Psoas muscle (tissue), 8 donors: ENCODE measurements around the gene RPRD1B. TPM values are rescaled to one million over a fixed set of nuclear protein-coding genes. Genes with fewer than 3 reads are reported as not detected.

Experiments used
- ATAC-seq, 4 donors: fragments of 200-7000 bp; cut with Tn5 transposase; one replicate each; pipeline ENCODE4 v1.9.1; 2020; ENCODE audit warnings: moderate library complexity in 3 of 4, mild to moderate bottlenecking in 2 of 4
- DNase-seq, 2 donors: peaks; one replicate each; pipeline ENCODE4 v3.0.0-alpha.2; 2020
- H3K27ac ChIP-seq: fragments of 200-600 bp; one replicate; pipeline ENCODE4 v1.8.0; 2022
- H3K27me3 ChIP-seq, 3 donors: fragments of 200-600 bp in 1 of 3; one replicate each; pipeline versions ENCODE4 v1.6.1 to v1.8.0; 2013 to 2022; ENCODE audit warnings: low read length in 2 of 3, mild to moderate bottlenecking in 2 of 3, moderate library complexity in 1 of 3; ENCODE audit not compliant: insufficient read depth in 3 of 3
- H3K36me3 ChIP-seq, 2 donors: fragments of 200-600 bp in 1 of 2; one replicate each; pipeline versions ENCODE4 v1.6.1 to v1.8.0; 2013 to 2022; ENCODE audit warnings: low read depth in 1 of 2, mild to moderate bottlenecking in 1 of 2, moderate library complexity in 1 of 2; ENCODE audit not compliant: insufficient read depth in 1 of 2
- H3K4me1 ChIP-seq: fragments of 200-600 bp; one replicate; pipeline ENCODE4 v1.8.0; 2022
- H3K4me3 ChIP-seq: fragments of 200-600 bp; one replicate; pipeline ENCODE4 v1.8.0; 2022; ENCODE audit warnings: mild to moderate bottlenecking
- H3K9me3 ChIP-seq: fragments of 200-600 bp; one replicate; pipeline ENCODE4 v1.8.0; 2022
- WGBS, 3 donors: extraction: QIAGEN DNeasy Blood & Tissue Kit; methylation state at CpG; one replicate each; pipeline versions ENCODE4 v1.1.6 to v1.1.7; 2013; 5-methylcytosine and 5-hydroxymethylcytosine counted together
- intact Hi-C, 2 donors: fragments of 100-400 bp; cut with DNase I; formaldehyde crosslinking; loops; one replicate each; pipeline versions ENCODE4 v1.11.0 to v1.14.2; 2022
- polyA plus RNA-seq, 3 donors: library from polyadenylated mRNA; stranded (reverse); fragments of 200-250 nt; gene quantifications; one replicate each; pipeline ENCODE4 v1.2.3, GENCODE V29; 2013
- total RNA-seq, 4 donors: library from RNA; stranded (reverse); fragmentation: NEBNext Ultra II Directional in 2 of 4; extraction: Animal tissue kit (Norgen Biotek cat#: 25700) in 2 of 4; gene quantifications; one replicate each; pipeline versions ENCODE4 v1.2.1 to v1.2.4, GENCODE V29; 2021 to 2023
- TF ChIP-seq, protein P1 (sequence below): fragments of 200-600 bp; IDR thresholded peaks from one replicate; pipeline ENCODE4 v1.8.0; 2022; ENCODE audit warnings: antibody characterized with exemption
- donor health status: healthy with polysubstance abuse.
- donor health status: DM: no; HTN: no; CAD: no; lungs with moderate emphysema.
- donor health status: Bipolar disorder and iron deficiency.
- donor health status: healthy.
- donor health status: DM: yes; HTN: yes; CAD: no.
- donor health status: DM: no; HTN: no; CAD: no.
- donor health status: DM: no; HTN: no; CAD: no.
- donor health status: DM: yes; HTN: yes; CAD: no.

The RPRD1B gene
- total and polyA plus RNA-seq, 7 donors = 14.0 to 55.7 (median 32.7) TPM

DNA sequence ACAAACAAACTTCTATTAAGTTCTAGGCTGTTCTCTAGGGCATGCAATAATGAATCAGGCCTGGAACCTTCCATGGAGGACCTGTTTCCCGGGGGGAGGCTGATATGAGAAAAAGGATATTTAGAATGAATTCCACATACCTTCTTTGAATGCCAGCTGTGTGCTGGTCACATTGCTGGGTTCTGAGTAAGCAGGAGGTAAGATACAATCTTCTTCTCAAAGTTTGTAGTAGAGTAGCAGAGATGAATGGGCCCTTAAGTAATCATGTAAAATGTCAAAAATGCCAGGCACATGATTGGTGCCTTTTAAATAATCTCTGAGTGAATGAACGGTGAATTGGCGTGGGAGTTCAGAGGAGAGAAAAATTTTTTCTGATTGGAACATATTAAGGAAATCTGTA lies 84.1 kb downstream of the RPRD1B start:
- intact Hi-C loops = no loop called here
- no peak for ATAC-seq
- WGBS, 3 donors = 81 to 89% (median 85%) methylated on average over 3 of the region's 3 CpGs

DNA sequence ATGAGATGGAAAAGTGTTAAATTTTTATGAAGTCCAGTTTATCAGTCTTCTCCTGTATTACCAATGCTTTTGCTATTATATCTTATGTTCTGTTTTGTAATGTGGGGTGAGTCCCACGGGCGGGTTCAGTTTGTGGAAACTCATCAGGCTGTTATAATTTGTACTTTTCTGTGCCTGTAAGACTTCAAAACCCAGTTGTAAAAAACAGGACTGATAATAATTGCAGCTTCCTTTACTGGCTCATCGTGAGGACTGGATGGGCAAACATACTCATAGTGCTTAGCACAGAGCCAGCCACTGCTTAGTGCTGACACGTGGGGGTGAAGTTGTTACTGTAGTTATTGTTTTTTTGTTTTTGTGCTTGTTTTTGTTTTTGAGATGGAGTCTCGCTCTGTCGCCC lies 85.9 kb downstream of the RPRD1B start:
- 83 to 91% (median 84%) methylated on average over 6 of the region's 6 CpGs for WGBS, 3 donors
- Histone ChIP-seq H3K36me3 (no peaks in the 10 kb centered on the region), H3K27ac (no peak overlapping the region), H3K4me1 (peaks cover 6% of the 10 kb centered on the region), H3K4me3 (no peak overlapping the region), H3K9me3 (no peaks in the 10 kb centered on the region), H3K27me3 (no peaks in the 10 kb centered on the region)
- DNase-seq (no peak), ATAC-seq (no peak)
- TF ChIP-seq, protein P1, sequence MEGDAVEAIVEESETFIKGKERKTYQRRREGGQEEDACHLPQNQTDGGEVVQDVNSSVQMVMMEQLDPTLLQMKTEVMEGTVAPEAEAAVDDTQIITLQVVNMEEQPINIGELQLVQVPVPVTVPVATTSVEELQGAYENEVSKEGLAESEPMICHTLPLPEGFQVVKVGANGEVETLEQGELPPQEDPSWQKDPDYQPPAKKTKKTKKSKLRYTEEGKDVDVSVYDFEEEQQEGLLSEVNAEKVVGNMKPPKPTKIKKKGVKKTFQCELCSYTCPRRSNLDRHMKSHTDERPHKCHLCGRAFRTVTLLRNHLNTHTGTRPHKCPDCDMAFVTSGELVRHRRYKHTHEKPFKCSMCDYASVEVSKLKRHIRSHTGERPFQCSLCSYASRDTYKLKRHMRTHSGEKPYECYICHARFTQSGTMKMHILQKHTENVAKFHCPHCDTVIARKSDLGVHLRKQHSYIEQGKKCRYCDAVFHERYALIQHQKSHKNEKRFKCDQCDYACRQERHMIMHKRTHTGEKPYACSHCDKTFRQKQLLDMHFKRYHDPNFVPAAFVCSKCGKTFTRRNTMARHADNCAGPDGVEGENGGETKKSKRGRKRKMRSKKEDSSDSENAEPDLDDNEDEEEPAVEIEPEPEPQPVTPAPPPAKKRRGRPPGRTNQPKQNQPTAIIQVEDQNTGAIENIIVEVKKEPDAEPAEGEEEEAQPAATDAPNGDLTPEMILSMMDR = no peak
- intact Hi-C loops = no loop called here

More for the DNA sequence above, 84.1 kb downstream of the RPRD1B start:
- Histone ChIP-seq H3K4me1 (peaks cover 23% of the 10 kb centered on the region), H3K27me3 (no peaks in the 10 kb centered on the region), H3K4me3 (no peak overlapping the region), H3K36me3 (no peaks in the 10 kb centered on the region), H3K9me3 (no peaks in the 10 kb centered on the region), H3K27ac (no peak overlapping the region)
- DNase-seq = no peak
- TF ChIP-seq, protein P1 = no peak

DNA sequence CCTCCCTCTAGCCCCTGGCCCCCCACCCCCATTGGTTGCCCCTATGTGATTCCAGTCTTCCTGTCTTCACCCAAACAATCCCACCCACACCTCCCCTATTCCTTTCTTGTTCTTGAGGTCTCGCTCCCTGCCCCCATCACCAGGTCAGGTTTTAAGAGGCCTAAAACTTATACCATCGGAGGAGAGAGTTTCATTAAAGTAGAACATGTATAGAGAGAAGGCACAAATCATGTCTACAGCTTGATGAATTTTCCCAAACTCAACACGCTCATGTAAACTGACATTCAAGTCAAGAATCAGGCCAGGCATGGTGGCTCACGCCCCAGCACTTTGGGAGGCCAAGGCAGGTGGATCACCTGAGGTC lies 87.1 kb downstream of the RPRD1B start:
- TF ChIP-seq, protein P1 = no peak
- Histone ChIP-seq H3K36me3 (no peaks in the 10 kb centered on the region), H3K4me1 (no peaks in the 10 kb centered on the region), H3K9me3 (no peaks in the 10 kb centered on the region), H3K27ac (no peak overlapping the region), H3K4me3 (no peak overlapping the region), H3K27me3 (no peaks in the 10 kb centered on the region)
- DNase-seq (peak in 1 of 2 donors; percentile 26), ATAC-seq (no peak)
- intact Hi-C loops = no loop called here
- 95 to 97% (median 96%) methylated on average over 4 of the region's 4 CpGs for WGBS, 3 donors

DNA sequence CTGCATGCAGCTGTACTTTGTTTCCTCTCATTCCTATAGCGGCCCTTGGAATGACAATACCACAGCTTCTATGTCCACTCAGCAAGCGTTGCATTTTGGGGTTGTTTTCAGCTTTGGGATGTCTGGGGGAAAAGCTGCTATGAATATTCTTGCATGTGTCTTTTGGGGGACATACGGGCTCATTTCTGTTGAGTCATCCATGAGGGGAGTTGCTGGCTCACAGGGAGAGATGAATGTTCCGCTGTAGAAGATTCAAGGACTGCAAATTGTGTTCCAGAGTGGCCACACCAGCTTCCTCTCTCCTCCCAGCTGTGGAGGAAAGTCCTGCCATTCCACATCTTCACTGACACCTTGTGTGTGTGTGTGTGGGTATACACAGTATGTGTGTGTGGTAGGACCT lies 88.2 kb downstream of the RPRD1B start:
- TF ChIP-seq, protein P1 = no peak
- ATAC-seq = no peak
- intact Hi-C loops = no loop called here
- H3K27me3 ChIP-seq = no peaks in the 10 kb centered on the region
- no peaks in the 10 kb centered on the region for H3K9me3 ChIP-seq
- DNase-seq = no peak
- H3K4me1 ChIP-seq = peaks cover 11% of the 10 kb centered on the region
- no peak overlapping the region for H3K4me3 ChIP-seq
- H3K27ac ChIP-seq = no peak overlapping the region
- no peaks in the 10 kb centered on the region for H3K36me3 ChIP-seq
- WGBS, 3 donors = 94 to 97% (median 94%) methylated on average over 4 of the region's 4 CpGs

DNA sequence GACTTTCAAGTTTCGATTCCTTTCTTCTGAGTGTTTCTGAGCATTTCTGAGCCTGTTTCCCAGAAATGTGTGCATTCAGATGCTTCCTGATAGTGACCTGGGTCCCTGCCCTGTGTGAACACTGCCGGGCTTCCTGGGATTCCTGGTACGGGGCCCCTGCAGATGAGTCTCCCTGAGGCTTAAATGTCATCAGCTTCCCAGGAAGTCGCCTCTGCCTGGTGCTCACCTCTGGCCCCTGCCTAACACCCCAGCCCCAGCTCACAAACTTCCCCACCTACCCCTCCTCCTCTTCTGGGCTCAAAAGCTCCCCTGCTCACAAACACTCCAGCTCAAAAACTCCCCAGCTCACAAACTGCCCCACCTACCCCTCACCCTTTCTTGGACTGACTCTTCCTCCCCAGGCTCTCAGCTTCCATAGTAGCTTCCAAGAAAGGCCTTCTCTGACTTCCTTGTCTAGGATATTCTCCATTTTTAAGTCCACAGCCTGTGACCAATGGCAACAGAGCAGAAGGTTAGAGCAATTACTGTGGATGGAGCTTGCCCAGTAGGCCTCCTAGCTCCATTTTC lies 89.6 kb downstream of the RPRD1B start:
- H3K4me1 ChIP-seq = peaks cover 18% of the 10 kb centered on the region
- intact Hi-C loops = no loop called here
- no peaks in the 10 kb centered on the region for H3K9me3 ChIP-seq
- DNase-seq = peak in 1 of 2 donors; percentile 37
- WGBS, 3 donors = 55 to 66% (median 61%) methylated on average over 4 of the region's 4 CpGs
- H3K27me3 ChIP-seq = no peaks in the 10 kb centered on the region
- no peaks in the 10 kb centered on the region for H3K36me3 ChIP-seq
- TF ChIP-seq, protein P1 = no peak
- no peak for ATAC-seq
- no peak overlapping the region for H3K4me3 ChIP-seq
- no peak overlapping the region for H3K27ac ChIP-seq
